Esophagus squamous epithelium (tissue), 4 donors: Measurements from ENCODE around the gene DDX54.

ENCODE experiments used
- CTCF ChIP-seq, 6 experiments: fragments of 450-650 bp in 4 of 6; fragments of 200-600 bp in 2 of 6; sonication (generic) in 2 of 6; IDR thresholded peaks; one replicate each; pipeline ENCODE4 v1.5.1; 2016 to 2019; ENCODE audit warnings: antibody characterized with exemption in 6 of 6, mild to moderate bottlenecking in 4 of 6, moderate library complexity in 4 of 6
- POLR2A ChIP-seq, 4 donors: fragments of 450-650 bp; IDR thresholded peaks; one replicate each; pipeline ENCODE4 v1.6.1; 2017; ENCODE audit warnings: antibody characterized with exemption in 4 of 4, mild to moderate bottlenecking in 4 of 4, moderate library complexity in 3 of 4

- TF ChIP-seq CTCF (IDR thresholded peaks at IDR 0.05) (no peak), POLR2A (IDR thresholded peaks at IDR 0.05) (no peak)
Observed at GRCh38 chr12:113164014-113164413, 21.3 kb downstream of the DDX54 start.
